ENCODE measurements around the gene ALDH1A1. TPM values are rescaled to one million over a fixed set of nuclear protein-coding genes. Genes with fewer than 3 reads are reported as not detected.
"Not testable (repeated sequence)": the region's sequence is repeated elsewhere in the genome, so short reads cannot be mapped to it uniquely, and the experiment has no call there.

The ALDH1A1 gene
- total RNA-seq, 4 donors from 2014 or later = 23.3 to 42.8 (median 30.9) TPM

- Histone ChIP-seq H3K36me3 (no peaks in the 10 kb centered on the region), H3K9me3 (no peaks in the 10 kb centered on the region), H3K27ac (no peak overlapping the region), H3K4me1 (peaks cover 6 to 20% of the 10 kb centered on the region in 2 donors), H3K4me3 (no peak overlapping the region), H3K27me3 (no peaks in the 10 kb centered on the region)
- ATAC-seq (no peak), DNase-seq (no peak)
- intact Hi-C loops (cut with DNase I; ENCODE audit: low total_unique reads) = loop anchor here (5.0 kb wide), 1 partner anchor 920 kb away; no protein-coding TSS in a partner anchor
- in situ Hi-C loops (cut with MboI; ENCODE audit: low sequenced_read_pairs in 4 of 4) = loop anchor here in 2 of 4 donors (25.0 kb wide), 2 partner anchors 215 to 315 kb away; no protein-coding TSS in a partner anchor
- TF ChIP-seq CTCF (IDR thresholded peaks at IDR 0.05 in 4 of 5, conservative IDR thresholded peaks at IDR 0.05 in 1 of 5) (no peak), POLR2A (IDR thresholded peaks at IDR 0.05) (no peak)
Observed at GRCh38 chr9:72872718-72873117, 80.1 kb downstream of the ALDH1A1 start.

GRCh38 chr9:72871685-72872084, 81.2 kb downstream of the ALDH1A1 start:
- Histone ChIP-seq H3K4me1 (peaks cover 6 to 20% of the 10 kb centered on the region in 2 donors), H3K9me3 (no peaks in the 10 kb centered on the region), H3K36me3 (no peaks in the 10 kb centered on the region), H3K4me3 (peak overlapping the region in 2 of 4 donors; percentile 30 to 32), H3K27me3 (no peaks in the 10 kb centered on the region), H3K27ac (no peak overlapping the region)
- in situ Hi-C loops (cut with MboI; ENCODE audit: low sequenced_read_pairs in 4 of 4) (loop anchor here in 2 of 4 donors (25.0 kb wide), 2 partner anchors 216 to 316 kb away; no protein-coding TSS in a partner anchor), intact Hi-C loops (cut with DNase I; ENCODE audit: low total_unique reads) (loop anchor here (1.0 to 5.0 kb wide), 3 partner anchors 152 to 919 kb away; no protein-coding TSS in a partner anchor)
- DNase-seq = no peak
- no peak for ATAC-seq
- TF ChIP-seq CTCF (IDR thresholded peaks at IDR 0.05 in 4 of 5, conservative IDR thresholded peaks at IDR 0.05 in 1 of 5) = peak; percentile 49 to 53 (median 50)
- TF ChIP-seq POLR2A (IDR thresholded peaks at IDR 0.05) = no peak

GRCh38 chr9:72864327-72864726, 88.5 kb downstream of the ALDH1A1 start:
- in situ Hi-C loops (cut with MboI; ENCODE audit: low sequenced_read_pairs in 4 of 4) = loop anchor here in 3 of 4 donors (10.0 to 25.0 kb wide), 3 partner anchors 150 to 323 kb away; no protein-coding TSS in a partner anchor
- Histone ChIP-seq H3K4me1 (no peaks in the 10 kb centered on the region), H3K4me3 (no peak overlapping the region), H3K27ac (no peak overlapping the region), H3K27me3 (no peaks in the 10 kb centered on the region), H3K36me3 (no peaks in the 10 kb centered on the region), H3K9me3 (no peaks in the 10 kb centered on the region)
- DNase-seq (no peak), ATAC-seq (no peak)
- TF ChIP-seq POLR2A (IDR thresholded peaks at IDR 0.05) (no peak), CTCF (IDR thresholded peaks at IDR 0.05 in 4 of 5, conservative IDR thresholded peaks at IDR 0.05 in 1 of 5) (no peak)
- intact Hi-C loops (cut with DNase I; ENCODE audit: low total_unique reads) = no loop called here

GRCh38 chr9:72863456-72864094, 89.3 kb downstream of the ALDH1A1 start:
- no peak for ATAC-seq
- no peak for TF ChIP-seq CTCF (IDR thresholded peaks at IDR 0.05 in 4 of 5, conservative IDR thresholded peaks at IDR 0.05 in 1 of 5)
- no peak for TF ChIP-seq POLR2A (IDR thresholded peaks at IDR 0.05)
- Histone ChIP-seq H3K4me1 (no peaks in the 10 kb centered on the region), H3K27me3 (no peaks in the 10 kb centered on the region), H3K27ac (no peak overlapping the region), H3K9me3 (no peaks in the 10 kb centered on the region), H3K4me3 (no peak overlapping the region), H3K36me3 (no peaks in the 10 kb centered on the region)
- intact Hi-C loops (cut with DNase I; ENCODE audit: low total_unique reads) = no loop called here
- in situ Hi-C loops (cut with MboI; ENCODE audit: low sequenced_read_pairs in 4 of 4) = loop anchor here in 3 of 4 donors (10.0 to 25.0 kb wide), 3 partner anchors 151 to 324 kb away; no protein-coding TSS in a partner anchor
- DNase-seq = no peak

- H3K27ac ChIP-seq; H3K4me3 ChIP-seq; DNase-seq; intact Hi-C loops (cut with DNase I; ENCODE audit: low total_unique reads); ATAC-seq; H3K4me1 ChIP-seq; H3K27me3 ChIP-seq; H3K36me3 ChIP-seq; H3K9me3 ChIP-seq: not testable (repeated sequence)
- in situ Hi-C loops (cut with MboI; ENCODE audit: low sequenced_read_pairs in 4 of 4) = loop anchor here in 3 of 4 donors (10.0 to 25.0 kb wide), 3 partner anchors 152 to 325 kb away; no protein-coding TSS in a partner anchor
Observed at GRCh38 chr9:72862788-72863187, 90.1 kb downstream of the ALDH1A1 start.
